Inferior parietal cortex (tissue), 1 donor: ENCODE results near the gene PLBD2.

Experiments used
- DNase-seq: peaks from one replicate; pipeline ENCODE4 v3.0.0-alpha.2; 2016; ENCODE audit errors: extremely low spot score

PLBD2 gene

GRCh38 chr12:113358381-113359132 lies at the start of gene PLBD2:
Gene PLBD2, plus strand, starts transcription at chr12:113358587. Its CDS starts 14 bp downstream, at chr12:113358601.
- peak; percentile 87 for DNase-seq

- no peak for DNase-seq
Observed at GRCh38 chr12:113310489-113310888, 47.9 kb upstream of the PLBD2 start.

GRCh38 chr12:113314121-113314529 lies 44.3 kb upstream of the PLBD2 start:
- no peak for DNase-seq

- DNase-seq, result no peak
Observed at GRCh38 chr12:113315358-113315757, 43.0 kb upstream of the PLBD2 start.

GRCh38 chr12:113316155-113316554 lies 42.2 kb upstream of the PLBD2 start:
- no peak for DNase-seq

- DNase-seq, result no peak
Observed at GRCh38 chr12:113317122-113317521, 41.3 kb upstream of the PLBD2 start.

- DNase-seq, result no peak
Observed at GRCh38 chr12:113318046-113318656, 40.2 kb upstream of the PLBD2 start.

- DNase-seq, result no peak
Observed at GRCh38 chr12:113318900-113319628, 39.3 kb upstream of the PLBD2 start.

- no peak for DNase-seq
Observed at GRCh38 chr12:113320401-113320800, 38.0 kb upstream of the PLBD2 start.

- no peak for DNase-seq
Observed at GRCh38 chr12:113322343-113322742, 36.0 kb upstream of the PLBD2 start.

- no peak for DNase-seq
Observed at GRCh38 chr12:113325916-113326315, 32.5 kb upstream of the PLBD2 start.

- no peak for DNase-seq
Observed at GRCh38 chr12:113326775-113327395, 31.5 kb upstream of the PLBD2 start.

GRCh38 chr12:113328368-113328889 lies 30.0 kb upstream of the PLBD2 start:
- DNase-seq, result no peak

- DNase-seq, result no peak
Observed at GRCh38 chr12:113329022-113329790, 29.2 kb upstream of the PLBD2 start.

- no peak for DNase-seq
Observed at GRCh38 chr12:113329791-113330417, 28.5 kb upstream of the PLBD2 start.

GRCh38 chr12:113330505-113330904 lies 27.9 kb upstream of the PLBD2 start:
- no peak for DNase-seq

- no peak for DNase-seq
Observed at GRCh38 chr12:113332688-113333417, 25.5 kb upstream of the PLBD2 start.

- no peak for DNase-seq
Observed at GRCh38 chr12:113333418-113333750, 25.0 kb upstream of the PLBD2 start.

GRCh38 chr12:113333877-113334785 lies 24.3 kb upstream of the PLBD2 start:
- no peak for DNase-seq
